Stimulated activated naive CD8-positive, alpha-beta T cell treated with anti-CD3 and anti-CD28 coated beads, Interleukin-15, Interleukin-2, amounts not matched to agents 100 ng/mL and 50 ng/mL, for 24 hours (primary cell): ENCODE measurements around the gene GPR26.

Experiments used
- H3K27ac Mint-ChIP-seq: one replicate; pipeline ENCODE4 v1.8.0; 2021; ENCODE audit warnings: mild to moderate bottlenecking, mixed read lengths
- H3K27me3 Mint-ChIP-seq: one replicate; pipeline ENCODE4 v1.8.0; 2021; ENCODE audit warnings: mixed read lengths
- H3K36me3 Mint-ChIP-seq: one replicate; pipeline ENCODE4 v1.8.0; 2021; ENCODE audit warnings: low read depth, mixed read lengths
- H3K4me1 Mint-ChIP-seq: one replicate; pipeline ENCODE4 v1.8.0; 2021; ENCODE audit warnings: low read depth, mixed read lengths
- H3K4me3 Mint-ChIP-seq: one replicate; pipeline ENCODE4 v1.8.0; 2021; ENCODE audit warnings: mild to moderate bottlenecking, mixed read lengths
- H3K9me3 Mint-ChIP-seq: one replicate; pipeline ENCODE4 v1.8.0; 2021; ENCODE audit warnings: mixed read lengths

GPR26 gene, protein sequence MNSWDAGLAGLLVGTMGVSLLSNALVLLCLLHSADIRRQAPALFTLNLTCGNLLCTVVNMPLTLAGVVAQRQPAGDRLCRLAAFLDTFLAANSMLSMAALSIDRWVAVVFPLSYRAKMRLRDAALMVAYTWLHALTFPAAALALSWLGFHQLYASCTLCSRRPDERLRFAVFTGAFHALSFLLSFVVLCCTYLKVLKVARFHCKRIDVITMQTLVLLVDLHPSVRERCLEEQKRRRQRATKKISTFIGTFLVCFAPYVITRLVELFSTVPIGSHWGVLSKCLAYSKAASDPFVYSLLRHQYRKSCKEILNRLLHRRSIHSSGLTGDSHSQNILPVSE

DNA sequence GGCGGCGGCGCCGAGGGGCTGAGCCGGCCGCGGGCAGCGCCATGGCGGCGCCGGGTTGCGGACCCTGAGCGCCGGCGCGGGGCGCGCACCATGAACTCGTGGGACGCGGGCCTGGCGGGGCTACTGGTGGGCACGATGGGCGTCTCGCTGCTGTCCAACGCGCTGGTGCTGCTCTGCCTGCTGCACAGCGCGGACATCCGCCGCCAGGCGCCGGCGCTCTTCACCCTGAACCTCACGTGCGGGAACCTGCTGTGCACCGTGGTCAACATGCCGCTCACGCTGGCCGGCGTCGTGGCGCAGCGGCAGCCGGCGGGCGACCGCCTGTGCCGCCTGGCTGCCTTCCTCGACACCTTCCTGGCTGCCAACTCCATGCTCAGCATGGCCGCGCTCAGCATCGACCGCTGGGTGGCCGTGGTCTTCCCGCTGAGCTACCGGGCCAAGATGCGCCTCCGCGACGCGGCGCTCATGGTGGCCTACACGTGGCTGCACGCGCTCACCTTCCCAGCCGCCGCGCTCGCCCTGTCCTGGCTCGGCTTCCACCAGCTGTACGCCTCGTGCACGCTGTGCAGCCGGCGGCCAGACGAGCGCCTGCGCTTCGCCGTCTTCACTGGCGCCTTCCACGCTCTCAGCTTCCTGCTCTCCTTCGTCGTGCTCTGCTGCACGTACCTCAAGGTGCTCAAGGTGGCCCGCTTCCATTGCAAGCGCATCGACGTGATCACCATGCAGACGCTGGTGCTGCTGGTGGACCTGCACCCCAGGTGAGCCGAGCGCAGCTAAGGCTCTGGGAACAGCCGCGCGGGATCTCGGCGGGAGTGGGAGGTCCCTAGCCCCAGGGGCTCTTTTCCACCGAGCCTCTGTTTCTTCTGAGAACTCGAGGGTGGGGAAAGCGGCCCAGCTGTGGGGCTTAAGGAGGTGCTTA lies at the start of gene GPR26:
GPR26 (plus strand) TSS at position 38 of the 919 bp plus-strand sequence; CDS start at position 91, 53 bp downstream.
- Mint-ChIP-seq H3K4me3 (no peak within 1 kb of the TSS), H3K27ac (no peak within 1 kb of the TSS), H3K9me3 (no peaks in the 10 kb centered on the region), H3K27me3 (peaks cover 22% of the 10 kb centered on the region), H3K4me1 (no peaks in the 10 kb centered on the region), H3K36me3 (no peaks in the 10 kb centered on the region)

DNA sequence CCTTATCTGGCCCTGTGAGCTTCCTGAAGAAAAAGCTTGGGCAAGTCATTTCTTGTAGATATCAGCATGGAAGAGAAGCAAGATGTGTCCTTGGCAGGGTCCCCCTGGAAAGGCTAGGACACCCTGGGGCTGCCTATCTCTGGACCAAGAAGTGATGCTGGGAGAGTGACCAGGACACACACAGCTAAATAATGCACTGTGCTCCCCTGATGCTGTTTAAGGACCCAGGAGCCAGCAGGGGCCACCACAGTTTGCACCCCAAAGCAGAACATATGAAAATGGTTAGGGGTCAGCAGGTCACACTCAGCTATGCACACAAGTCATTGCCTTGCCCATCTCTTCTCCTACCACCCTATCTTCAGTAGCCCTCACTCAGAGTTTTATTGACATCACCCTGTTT lies 47.9 kb upstream of the GPR26 start:
- H3K4me3 Mint-ChIP-seq, result no peak overlapping the region
- no peak overlapping the region for H3K27ac Mint-ChIP-seq
- no peaks in the 10 kb centered on the region for H3K36me3 Mint-ChIP-seq
- peaks cover 18% of the 10 kb centered on the region for H3K27me3 Mint-ChIP-seq
- no peaks in the 10 kb centered on the region for H3K4me1 Mint-ChIP-seq
- H3K9me3 Mint-ChIP-seq, result no peaks in the 10 kb centered on the region

DNA sequence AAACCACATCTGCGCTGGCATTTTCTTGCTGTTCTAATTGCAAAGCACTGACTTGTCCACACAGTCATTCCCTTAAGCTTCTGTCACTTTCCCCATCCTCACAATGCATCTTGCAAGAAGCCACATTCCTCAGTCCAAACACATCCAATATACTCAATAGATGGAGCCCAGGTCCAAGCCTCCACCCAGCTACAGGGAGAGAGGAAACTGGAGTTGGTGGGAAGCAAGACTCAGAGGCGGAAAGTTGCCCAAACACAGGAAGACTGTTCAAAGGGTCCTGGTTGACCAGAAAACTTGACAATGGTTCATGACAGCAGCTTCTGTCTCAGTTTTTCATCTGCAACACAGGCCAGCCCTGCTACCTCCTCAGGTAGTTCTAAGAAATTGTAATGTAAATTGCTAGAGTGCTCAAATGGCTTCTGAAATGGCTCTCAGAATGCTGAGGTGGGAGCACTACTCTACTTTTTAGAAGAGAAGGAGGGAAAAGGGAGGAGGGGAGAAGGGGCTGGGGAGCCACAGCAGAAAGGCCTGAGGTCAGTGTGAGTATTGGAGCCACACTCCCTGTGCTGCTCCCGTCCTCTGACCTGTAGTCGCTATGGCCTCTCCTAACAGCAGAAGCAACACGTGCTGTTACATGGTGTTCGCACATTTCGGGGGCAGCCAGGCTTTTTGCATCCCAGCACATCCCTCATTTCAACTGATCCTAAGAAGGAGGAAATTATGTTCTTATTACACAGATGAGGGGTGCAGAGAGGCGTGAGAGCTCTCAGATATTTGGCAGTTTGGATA lies 46.9 kb upstream of the GPR26 start:
- peaks cover 18% of the 10 kb centered on the region for H3K27me3 Mint-ChIP-seq
- no peak overlapping the region for H3K4me3 Mint-ChIP-seq
- no peaks in the 10 kb centered on the region for H3K4me1 Mint-ChIP-seq
- H3K36me3 Mint-ChIP-seq, result no peaks in the 10 kb centered on the region
- no peaks in the 10 kb centered on the region for H3K9me3 Mint-ChIP-seq
- H3K27ac Mint-ChIP-seq, result no peak overlapping the region

DNA sequence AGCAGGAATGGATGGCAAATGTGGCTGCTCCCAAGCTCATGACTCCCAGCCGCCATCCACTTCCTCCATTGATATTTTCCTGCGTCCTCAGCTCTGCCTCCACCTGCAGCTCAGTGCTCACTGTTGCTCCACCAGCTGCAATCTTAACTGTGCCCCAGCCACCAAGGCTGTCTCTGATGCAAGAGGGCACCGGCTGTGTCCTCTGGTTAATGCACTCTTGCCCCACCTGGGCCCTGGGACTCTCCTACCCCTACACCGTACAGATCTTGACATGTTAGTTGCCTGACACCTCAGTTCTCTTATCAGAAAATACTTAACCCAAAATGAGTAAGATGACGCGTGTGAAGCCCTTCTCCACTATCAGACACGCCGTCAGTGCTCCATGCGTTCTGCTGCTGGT lies 45.5 kb upstream of the GPR26 start:
- H3K27me3 Mint-ChIP-seq, result peaks cover 13% of the 10 kb centered on the region
- H3K36me3 Mint-ChIP-seq, result no peaks in the 10 kb centered on the region
- no peaks in the 10 kb centered on the region for H3K4me1 Mint-ChIP-seq
- no peak overlapping the region for H3K27ac Mint-ChIP-seq
- H3K4me3 Mint-ChIP-seq, result no peak overlapping the region
- H3K9me3 Mint-ChIP-seq, result no peaks in the 10 kb centered on the region

DNA sequence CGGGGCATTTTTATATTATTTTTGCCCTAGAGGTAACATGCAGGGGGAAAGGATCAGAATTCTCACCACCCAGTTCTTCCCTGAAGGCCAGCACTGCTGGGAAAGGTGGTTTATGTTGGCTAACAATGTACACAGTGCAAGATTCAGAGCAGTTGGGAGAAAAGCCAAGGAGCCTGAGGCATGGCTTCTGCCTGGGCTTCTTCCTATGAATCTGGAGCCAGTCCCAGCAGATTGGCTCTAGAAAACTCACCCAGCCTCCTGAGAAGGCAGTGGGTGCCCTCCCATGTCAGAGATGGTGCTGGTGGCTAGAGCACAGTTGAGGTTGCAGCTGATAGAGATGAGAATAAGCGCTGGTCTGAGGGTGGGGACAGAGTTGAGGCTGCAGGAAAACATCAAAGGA lies 44.7 kb upstream of the GPR26 start:
- no peaks in the 10 kb centered on the region for H3K4me1 Mint-ChIP-seq
- peaks cover 10% of the 10 kb centered on the region for H3K27me3 Mint-ChIP-seq

DNA sequence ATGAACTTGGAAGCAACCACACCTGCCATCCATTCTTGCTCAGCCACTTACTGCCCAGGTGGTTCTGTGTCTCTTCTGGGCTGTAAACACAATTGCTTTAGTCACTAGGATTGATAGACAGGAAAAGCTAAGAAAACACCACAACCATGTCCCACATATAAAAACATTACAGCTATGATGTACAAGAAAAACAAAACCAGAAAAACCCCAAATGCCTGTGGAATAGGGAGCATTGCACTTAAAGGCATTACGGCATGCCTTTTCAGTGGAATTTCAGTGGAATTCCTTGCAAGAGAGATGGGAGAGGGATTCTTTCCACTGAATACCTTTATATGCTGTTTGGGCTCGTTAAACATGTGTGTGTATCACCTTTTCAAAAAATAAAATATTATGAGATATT lies 44.2 kb upstream of the GPR26 start:
- Mint-ChIP-seq H3K36me3 (no peaks in the 10 kb centered on the region), H3K27me3 (peaks cover 10% of the 10 kb centered on the region), H3K4me1 (no peaks in the 10 kb centered on the region), H3K27ac (no peak overlapping the region), H3K9me3 (no peaks in the 10 kb centered on the region), H3K4me3 (no peak overlapping the region)

More for the DNA sequence above, 44.7 kb upstream of the GPR26 start:
- Mint-ChIP-seq H3K27ac (no peak overlapping the region), H3K9me3 (no peaks in the 10 kb centered on the region), H3K36me3 (no peaks in the 10 kb centered on the region), H3K4me3 (no peak overlapping the region)

DNA sequence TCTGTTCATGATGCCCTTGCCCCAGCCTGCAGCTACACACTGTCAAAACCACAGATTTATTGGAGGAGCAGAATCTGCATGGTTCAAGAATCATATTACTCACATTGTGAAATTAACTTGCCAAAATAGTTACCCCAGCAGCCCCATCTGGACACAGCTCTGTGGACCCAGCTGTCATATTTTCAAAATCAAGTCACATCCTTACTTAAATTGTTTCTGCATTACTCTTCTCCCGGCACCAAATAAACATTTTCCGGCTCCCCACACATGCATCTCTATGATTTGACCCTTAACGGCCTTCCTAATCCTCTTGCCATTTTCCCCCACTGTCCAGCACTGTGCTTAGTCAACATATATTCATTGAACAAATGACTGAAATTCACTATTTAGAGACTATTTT lies 43.8 kb upstream of the GPR26 start:
- H3K27me3 Mint-ChIP-seq, result peaks cover 15% of the 10 kb centered on the region
- no peaks in the 10 kb centered on the region for H3K9me3 Mint-ChIP-seq
- H3K4me1 Mint-ChIP-seq, result no peaks in the 10 kb centered on the region
- no peak overlapping the region for H3K27ac Mint-ChIP-seq
- H3K4me3 Mint-ChIP-seq, result no peak overlapping the region
- no peaks in the 10 kb centered on the region for H3K36me3 Mint-ChIP-seq

DNA sequence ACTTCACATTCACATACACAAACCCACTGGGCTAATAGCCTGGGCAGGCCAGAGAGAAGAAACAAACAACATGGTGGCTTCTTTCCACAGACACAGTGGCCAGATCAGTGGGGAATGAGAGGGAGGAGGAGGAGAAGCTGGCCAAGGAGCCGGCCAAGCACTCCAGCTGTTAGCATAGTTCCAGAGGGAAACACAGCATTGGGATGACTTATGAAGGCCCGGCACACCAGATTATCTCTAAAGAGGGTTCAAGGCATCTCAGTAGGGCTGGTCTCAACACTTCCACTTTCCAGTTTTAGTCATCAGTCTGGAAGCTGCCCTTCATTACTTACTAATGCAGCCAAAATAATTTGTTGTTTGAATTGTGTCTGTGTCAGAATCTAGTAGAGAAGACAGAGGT lies 42.1 kb upstream of the GPR26 start:
- H3K9me3 Mint-ChIP-seq, result no peaks in the 10 kb centered on the region
- H3K4me3 Mint-ChIP-seq, result no peak overlapping the region
- H3K27me3 Mint-ChIP-seq, result peaks cover 12% of the 10 kb centered on the region
- no peaks in the 10 kb centered on the region for H3K4me1 Mint-ChIP-seq
- H3K27ac Mint-ChIP-seq, result no peak overlapping the region
- no peaks in the 10 kb centered on the region for H3K36me3 Mint-ChIP-seq

DNA sequence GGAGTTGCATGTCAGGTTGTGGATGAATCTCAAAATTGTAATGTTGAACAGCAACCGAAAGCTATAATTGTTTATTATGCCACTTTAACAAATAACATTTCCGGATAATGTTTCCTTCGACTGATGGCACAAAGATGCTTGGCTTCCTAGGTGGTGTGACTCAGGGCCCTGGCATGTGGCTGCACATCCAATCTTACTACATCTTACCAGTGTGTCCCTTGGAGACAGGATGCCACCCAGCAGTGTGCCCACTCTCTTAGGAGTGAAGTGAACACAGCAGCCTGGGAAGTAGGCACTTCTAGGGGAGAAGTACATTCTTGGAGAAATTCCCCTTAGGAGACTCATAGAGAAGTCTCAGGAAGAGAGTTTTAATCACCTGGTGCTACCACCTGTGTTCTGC lies 33.0 kb upstream of the GPR26 start:
- Mint-ChIP-seq H3K36me3 (no peaks in the 10 kb centered on the region), H3K27me3 (peaks cover 13% of the 10 kb centered on the region), H3K4me1 (no peaks in the 10 kb centered on the region), H3K27ac (no peak overlapping the region), H3K4me3 (no peak overlapping the region), H3K9me3 (no peaks in the 10 kb centered on the region)

DNA sequence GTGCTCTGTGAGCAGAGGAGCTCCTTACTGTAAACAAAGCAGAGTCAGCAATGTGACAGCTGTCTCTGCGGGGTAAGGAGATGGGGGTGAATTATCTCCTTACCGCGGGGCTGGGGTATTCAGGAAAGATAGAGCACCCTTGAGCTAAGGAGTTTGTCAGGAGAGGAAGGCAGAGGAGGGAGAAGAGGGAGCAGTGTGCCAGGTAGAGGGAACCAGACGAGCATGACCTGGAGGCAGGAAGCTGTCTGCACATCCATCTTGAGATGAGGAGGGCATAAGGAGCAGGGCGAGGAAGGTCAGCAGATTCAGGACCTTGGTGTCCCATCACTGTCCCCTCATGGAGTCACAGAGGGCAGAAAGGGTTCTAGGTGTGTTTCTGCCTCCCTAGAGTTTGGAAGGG lies 32.5 kb upstream of the GPR26 start:
- Mint-ChIP-seq H3K27me3 (peaks cover 13% of the 10 kb centered on the region), H3K4me1 (no peaks in the 10 kb centered on the region), H3K27ac (no peak overlapping the region), H3K4me3 (no peak overlapping the region), H3K9me3 (no peaks in the 10 kb centered on the region), H3K36me3 (no peaks in the 10 kb centered on the region)

DNA sequence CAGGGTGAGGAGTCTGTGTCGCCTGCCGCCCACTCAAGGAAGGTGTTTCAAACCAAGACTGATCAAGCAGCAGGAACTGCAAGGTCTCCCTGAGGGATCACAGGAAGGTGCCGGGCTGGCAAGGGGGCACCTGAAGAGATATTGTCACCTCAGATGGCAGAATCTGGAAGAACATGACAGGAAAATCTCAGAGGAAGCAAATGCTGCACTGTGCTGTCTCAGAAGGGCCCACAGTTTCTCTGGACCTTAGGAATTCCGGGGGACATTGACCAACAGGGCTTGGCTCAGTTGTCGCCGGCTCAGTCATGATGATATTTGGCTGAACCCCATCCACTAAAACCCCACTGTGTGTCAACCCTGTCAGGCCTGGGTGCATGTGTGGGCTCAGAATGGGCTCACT lies 31.9 kb upstream of the GPR26 start:
- H3K36me3 Mint-ChIP-seq, result no peaks in the 10 kb centered on the region
- no peaks in the 10 kb centered on the region for H3K4me1 Mint-ChIP-seq
- H3K27me3 Mint-ChIP-seq, result peaks cover 13% of the 10 kb centered on the region

DNA sequence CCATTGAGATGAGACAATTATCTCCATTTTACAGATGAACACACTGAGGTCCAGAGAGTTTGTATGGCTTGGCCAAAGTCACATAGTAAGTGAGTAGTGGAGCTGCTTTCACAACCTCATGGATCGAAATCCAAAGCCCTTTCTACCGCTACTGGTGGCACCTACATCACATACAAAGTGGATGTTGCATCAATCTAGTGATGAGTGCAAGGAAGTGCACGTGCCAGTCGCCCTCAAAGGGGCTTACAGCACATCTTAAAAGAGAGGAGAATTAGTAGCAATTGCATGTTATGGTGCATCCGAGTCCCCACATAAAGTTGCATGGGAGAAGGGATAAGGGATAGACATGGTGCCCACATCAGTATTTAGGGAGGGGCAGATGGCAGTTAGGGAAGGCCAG lies 31.0 kb upstream of the GPR26 start:
- Mint-ChIP-seq H3K4me3 (no peak overlapping the region), H3K9me3 (no peaks in the 10 kb centered on the region), H3K27ac (no peak overlapping the region), H3K27me3 (peaks cover 13% of the 10 kb centered on the region), H3K4me1 (no peaks in the 10 kb centered on the region), H3K36me3 (no peaks in the 10 kb centered on the region)

More for the DNA sequence above, 31.9 kb upstream of the GPR26 start:
- H3K27ac Mint-ChIP-seq, result no peak overlapping the region
- no peak overlapping the region for H3K4me3 Mint-ChIP-seq
- no peaks in the 10 kb centered on the region for H3K9me3 Mint-ChIP-seq

DNA sequence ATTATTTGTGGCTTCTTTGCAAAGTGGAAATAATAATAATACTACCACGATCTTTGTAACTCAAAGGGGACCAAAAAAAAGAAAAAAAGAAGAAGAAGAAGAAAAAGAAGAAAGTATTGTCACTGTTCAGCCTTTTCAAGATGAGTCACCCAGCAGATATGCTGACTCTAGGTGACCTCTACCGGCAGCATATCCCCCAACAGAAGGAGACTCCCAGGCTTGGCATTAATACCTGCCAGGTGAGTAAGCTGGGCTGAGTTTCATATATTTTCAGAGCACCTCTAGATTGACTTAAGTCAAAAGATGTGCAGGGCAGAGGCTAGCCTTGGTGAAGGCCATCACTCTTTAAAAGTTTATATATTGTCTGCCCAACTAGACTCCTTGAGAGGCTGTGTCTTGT lies 30.4 kb upstream of the GPR26 start:
- Mint-ChIP-seq H3K27ac (no peak overlapping the region), H3K27me3 (peaks cover 13% of the 10 kb centered on the region), H3K4me3 (no peak overlapping the region), H3K36me3 (no peaks in the 10 kb centered on the region), H3K9me3 (no peaks in the 10 kb centered on the region), H3K4me1 (no peaks in the 10 kb centered on the region)

DNA sequence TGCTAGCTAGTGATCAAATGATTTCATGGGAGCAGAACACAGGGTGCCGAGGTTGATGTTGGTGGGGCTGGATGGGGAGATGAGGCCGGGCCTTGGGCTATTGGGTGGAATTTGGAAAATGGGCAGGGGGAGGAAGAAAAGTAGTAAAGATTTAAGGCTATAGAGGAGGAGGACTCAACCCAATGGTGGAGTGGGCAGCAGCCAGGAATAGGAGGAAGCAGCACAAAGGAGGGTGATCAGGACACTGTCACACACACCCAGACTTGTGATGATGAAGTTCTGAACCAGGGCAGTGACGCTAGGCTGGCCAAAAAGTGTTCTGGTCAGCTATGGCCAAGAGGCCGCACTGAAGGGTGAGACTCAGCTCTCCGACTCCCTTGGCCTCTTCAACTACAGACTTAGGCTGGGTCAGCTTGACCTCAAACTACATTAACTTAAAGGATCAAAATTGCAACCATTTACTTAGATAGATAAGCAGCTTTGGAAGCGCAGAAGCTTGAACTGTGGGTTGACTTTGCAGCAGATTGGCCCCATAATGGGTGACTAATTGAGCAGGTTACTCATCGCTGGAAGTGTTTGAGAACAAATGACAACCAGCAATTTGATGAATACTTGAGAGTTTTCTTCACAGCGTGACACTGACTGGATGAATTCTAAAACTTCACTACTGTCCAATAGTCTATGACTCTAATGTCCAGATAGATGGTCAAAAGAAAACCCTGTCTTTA lies 29.4 kb upstream of the GPR26 start:
- Mint-ChIP-seq H3K4me1 (no peaks in the 10 kb centered on the region), H3K9me3 (no peaks in the 10 kb centered on the region), H3K4me3 (no peak overlapping the region), H3K36me3 (no peaks in the 10 kb centered on the region), H3K27ac (no peak overlapping the region), H3K27me3 (peaks cover 13% of the 10 kb centered on the region)
